GM10266 (cell line): ENCODE results near the gene ATP8A1.

Experiments used
- DNase-seq: peaks from one replicate; pipeline ENCODE4 v3.0.0; 2012; ENCODE audit errors: extremely low spot score
- CTCF ChIP-seq: IDR thresholded peaks from 2 replicates; pipeline ENCODE4 v1.5.1; 2012; ENCODE audit warnings: mild to moderate bottlenecking, low read depth; ENCODE audit not compliant: control insufficient read depth, insufficient read depth; ENCODE audit errors: missing control alignments

The ATP8A1 gene

GRCh38 chr4:42398871-42399331 is 258.0 kb downstream of the ATP8A1 start:
- TF ChIP-seq CTCF = no peak
- DNase-seq = no peak

- no peak for DNase-seq
- TF ChIP-seq CTCF = no peak
Measured at GRCh38 chr4:42398171-42398870, 258.6 kb downstream of the ATP8A1 start.

GRCh38 chr4:42397635-42398170 is 259.2 kb downstream of the ATP8A1 start:
- no peak for TF ChIP-seq CTCF
- no peak for DNase-seq

GRCh38 chr4:42396752-42397634 is 259.9 kb downstream of the ATP8A1 start, which contains the start of gene SHISA3:
SHISA3 (plus strand) TSS chr4:42397488; CDS start chr4:42398057, 569 bp downstream.
- no peak for TF ChIP-seq CTCF
- DNase-seq = peak; percentile 50

- no peak for DNase-seq
- TF ChIP-seq CTCF = no peak
Measured at GRCh38 chr4:42396361-42396751, 260.5 kb downstream of the ATP8A1 start.

- no peak for DNase-seq
- no peak for TF ChIP-seq CTCF
Measured at GRCh38 chr4:42395595-42395994, 261.3 kb downstream of the ATP8A1 start.
